Memory B cell (primary cell): ENCODE results near the gene MRPL45.

Experiments used
- ATAC-seq: fragments of 150-1000 bp; cut with Tn5 transposase; 2 replicates; pipeline ENCODE4 v1.10.0; 2021; ENCODE audit warnings: low read depth, mild to moderate bottlenecking, moderate library complexity
- DNase-seq, 2 donors: peaks; one replicate each; pipeline ENCODE4 v3.0.0; 2022; ENCODE audit warnings: low spot score in 2 of 2
- H3K27ac Mint-ChIP-seq: one replicate; pipeline ENCODE4 v1.8.0; 2022; ENCODE audit warnings: mild to moderate bottlenecking, moderate library complexity, mixed read lengths
- H3K27me3 Mint-ChIP-seq: one replicate; pipeline ENCODE4 v1.8.0; 2022; ENCODE audit warnings: mixed read lengths
- H3K36me3 Mint-ChIP-seq: one replicate; pipeline ENCODE4 v1.8.0; 2022; ENCODE audit warnings: mild to moderate bottlenecking, mixed read lengths
- H3K4me1 Mint-ChIP-seq: one replicate; pipeline ENCODE4 v1.8.0; 2022; ENCODE audit warnings: mixed read lengths
- H3K4me3 Mint-ChIP-seq: one replicate; pipeline ENCODE4 v1.8.0; 2022; ENCODE audit warnings: mild to moderate bottlenecking, moderate library complexity, mixed read lengths
- H3K9me3 Mint-ChIP-seq: one replicate; pipeline ENCODE4 v1.8.0; 2022; ENCODE audit warnings: mixed read lengths

The MRPL45 gene

GRCh38 chr17:38364741-38365140 lies 67.8 kb downstream of the MRPL45 start:
- Mint-ChIP-seq H3K4me1 (peaks cover 3% of the 10 kb centered on the region), H3K9me3 (no peaks in the 10 kb centered on the region), H3K4me3 (no peak overlapping the region), H3K27ac (no peak overlapping the region), H3K36me3 (peaks cover 19% of the 10 kb centered on the region), H3K27me3 (no peaks in the 10 kb centered on the region)
- no peak for ATAC-seq
- no peak for DNase-seq

- H3K36me3 Mint-ChIP-seq: peaks cover 39% of the 10 kb centered on the region
- H3K4me1 Mint-ChIP-seq: peaks cover 3% of the 10 kb centered on the region
- ATAC-seq (no peak), DNase-seq (no peak)
- no peaks in the 10 kb centered on the region for H3K9me3 Mint-ChIP-seq
- no peaks in the 10 kb centered on the region for H3K27me3 Mint-ChIP-seq
- no peak overlapping the region for H3K27ac Mint-ChIP-seq
- no peak overlapping the region for H3K4me3 Mint-ChIP-seq
Observed at GRCh38 chr17:38369124-38369886, 72.3 kb downstream of the MRPL45 start.
